Effector memory CD8-positive, alpha-beta T cell (primary cell): ENCODE results near the gene SLC37A2.

Source experiments
- ATAC-seq: fragments of 150-1000 bp; cut with Tn5 transposase; replicated peaks from 2 replicates; pipeline ENCODE4 v1.10.0; 2021; ENCODE audit warnings: mild to moderate bottlenecking, moderate library complexity
- DNase-seq, 3 experiments: peaks; one replicate each; pipeline ENCODE4 v3.0.0; 2021
- H3K27ac Mint-ChIP-seq, 2 donors: one replicate each; pipeline ENCODE4 v1.8.0; 2022; ENCODE audit warnings: mild to moderate bottlenecking in 2 of 2, mixed read lengths in 2 of 2, moderate library complexity in 2 of 2
- H3K27me3 Mint-ChIP-seq, 2 donors: one replicate each; pipeline ENCODE4 v1.8.0; 2022; ENCODE audit warnings: mixed read lengths in 2 of 2
- H3K36me3 Mint-ChIP-seq: one replicate; pipeline ENCODE4 v1.8.0; 2022; ENCODE audit warnings: mild to moderate bottlenecking, moderate library complexity, mixed read lengths; ENCODE audit not compliant: insufficient read depth
- H3K4me1 Mint-ChIP-seq, 2 donors: one replicate each; pipeline ENCODE4 v1.8.0; 2022; ENCODE audit warnings: low read depth in 2 of 2, mixed read lengths in 2 of 2
- H3K4me3 Mint-ChIP-seq, 2 donors: one replicate each; pipeline ENCODE4 v1.8.0; 2022; ENCODE audit warnings: mild to moderate bottlenecking in 2 of 2, mixed read lengths in 2 of 2, moderate library complexity in 2 of 2
- H3K9me3 Mint-ChIP-seq, 2 donors: one replicate each; pipeline ENCODE4 v1.8.0; 2022; ENCODE audit warnings: mixed read lengths in 2 of 2

Gene SLC37A2

GRCh38 chr11:125061281-125061680 is 1.8 kb upstream of the SLC37A2 start:
- Mint-ChIP-seq H3K4me1 (peaks cover 4 to 6% of the 10 kb centered on the region in 2 donors), H3K4me3 (no peak overlapping the region), H3K27ac (peak overlapping the region in 1 of 2 donors; percentile 55), H3K36me3 (no peaks in the 10 kb centered on the region), H3K27me3 (peaks cover 0 to 21% of the 10 kb centered on the region in 2 donors), H3K9me3 (no peaks in the 10 kb centered on the region)
- no peak for ATAC-seq
- no peak for DNase-seq

- ATAC-seq (peak; percentile 16), DNase-seq (no peak)
- Mint-ChIP-seq H3K36me3 (no peaks in the 10 kb centered on the region), H3K4me1 (peaks cover 4 to 6% of the 10 kb centered on the region in 2 donors), H3K9me3 (no peaks in the 10 kb centered on the region), H3K27ac (peak overlapping the region; percentile 82 to 87), H3K27me3 (peaks cover 0 to 22% of the 10 kb centered on the region in 2 donors), H3K4me3 (peak overlapping the region; percentile 88 to 89)
These were observed 731 bp upstream of the SLC37A2 start for GRCh38 chr11:125062218-125062930.

GRCh38 chr11:125063429-125064043 is 431 bp downstream of the SLC37A2 start:
- peaks cover 4 to 6% of the 10 kb centered on the region in 2 donors for H3K4me1 Mint-ChIP-seq
- ATAC-seq = peak; percentile 21
- H3K36me3 Mint-ChIP-seq = no peaks in the 10 kb centered on the region
- DNase-seq = no peak
- peak overlapping the region; percentile 55 to 82 for H3K27ac Mint-ChIP-seq
- H3K4me3 Mint-ChIP-seq = peak overlapping the region; percentile 88 to 89
- no peaks in the 10 kb centered on the region for H3K9me3 Mint-ChIP-seq
- H3K27me3 Mint-ChIP-seq = peaks cover 0 to 22% of the 10 kb centered on the region in 2 donors

GRCh38 chr11:125064070-125064469 is 965 bp downstream of the SLC37A2 start:
- Mint-ChIP-seq H3K36me3 (no peaks in the 10 kb centered on the region), H3K27me3 (peaks cover under 1 to 25% of the 10 kb centered on the region in 2 donors), H3K4me1 (peaks cover 4 to 6% of the 10 kb centered on the region in 2 donors), H3K4me3 (peak overlapping the region; percentile 88 to 89), H3K27ac (peak overlapping the region; percentile 55 to 82), H3K9me3 (no peaks in the 10 kb centered on the region)
- no peak for ATAC-seq
- no peak for DNase-seq

- DNase-seq (no peak), ATAC-seq (no peak)
- Mint-ChIP-seq H3K36me3 (no peaks in the 10 kb centered on the region), H3K9me3 (no peaks in the 10 kb centered on the region), H3K27ac (no peak overlapping the region), H3K4me1 (peaks cover 3 to 17% of the 10 kb centered on the region in 2 donors), H3K27me3 (peaks cover 8 to 59% of the 10 kb centered on the region in 2 donors), H3K4me3 (no peak overlapping the region)
These were observed 5.3 kb downstream of the SLC37A2 start for GRCh38 chr11:125068368-125068767.

GRCh38 chr11:125069008-125069407 is 5.9 kb downstream of the SLC37A2 start:
- Mint-ChIP-seq H3K36me3 (no peaks in the 10 kb centered on the region), H3K4me3 (no peak overlapping the region), H3K27me3 (peaks cover 11 to 60% of the 10 kb centered on the region in 2 donors), H3K4me1 (peaks cover 3 to 17% of the 10 kb centered on the region in 2 donors), H3K27ac (no peak overlapping the region), H3K9me3 (no peaks in the 10 kb centered on the region)
- DNase-seq (no peak), ATAC-seq (no peak)

- Mint-ChIP-seq H3K4me1 (peaks cover 3 to 20% of the 10 kb centered on the region in 2 donors), H3K4me3 (no peak overlapping the region)
These were observed 6.7 kb downstream of the SLC37A2 start for GRCh38 chr11:125069796-125070195.

GRCh38 chr11:125070699-125071254 is 7.7 kb downstream of the SLC37A2 start:
- H3K36me3 Mint-ChIP-seq = no peaks in the 10 kb centered on the region
- peaks cover 3 to 20% of the 10 kb centered on the region in 2 donors for H3K4me1 Mint-ChIP-seq
- ATAC-seq (peak; percentile 64), DNase-seq (no peak)
- peak overlapping the region; percentile 32 to 80 for H3K27ac Mint-ChIP-seq
- H3K27me3 Mint-ChIP-seq = peaks cover 16 to 61% of the 10 kb centered on the region in 2 donors
- no peaks in the 10 kb centered on the region for H3K9me3 Mint-ChIP-seq
- no peak overlapping the region for H3K4me3 Mint-ChIP-seq

More at GRCh38 chr11:125069796-125070195, 6.7 kb downstream of the SLC37A2 start:
- Mint-ChIP-seq H3K9me3 (no peaks in the 10 kb centered on the region), H3K36me3 (no peaks in the 10 kb centered on the region), H3K27ac (peak overlapping the region in 1 of 2 donors; percentile 80), H3K27me3 (peaks cover 16 to 60% of the 10 kb centered on the region in 2 donors)
- no peak for DNase-seq
- ATAC-seq = no peak

GRCh38 chr11:125071435-125071834 is 8.3 kb downstream of the SLC37A2 start:
- no peaks in the 10 kb centered on the region for H3K36me3 Mint-ChIP-seq
- peaks cover 16 to 61% of the 10 kb centered on the region in 2 donors for H3K27me3 Mint-ChIP-seq
- no peak for DNase-seq
- H3K4me3 Mint-ChIP-seq = no peak overlapping the region
- no peaks in the 10 kb centered on the region for H3K9me3 Mint-ChIP-seq
- no peak for ATAC-seq
- H3K27ac Mint-ChIP-seq = peak overlapping the region; percentile 32 to 80
- H3K4me1 Mint-ChIP-seq = peaks cover 3 to 20% of the 10 kb centered on the region in 2 donors

GRCh38 chr11:125071846-125072217 is 8.7 kb downstream of the SLC37A2 start:
- H3K9me3 Mint-ChIP-seq = no peaks in the 10 kb centered on the region
- H3K36me3 Mint-ChIP-seq = no peaks in the 10 kb centered on the region
- DNase-seq (no peak), ATAC-seq (no peak)
- H3K4me1 Mint-ChIP-seq = peaks cover 3 to 20% of the 10 kb centered on the region in 2 donors
- no peak overlapping the region for H3K4me3 Mint-ChIP-seq
- no peak overlapping the region for H3K27ac Mint-ChIP-seq
- H3K27me3 Mint-ChIP-seq = peaks cover 16 to 65% of the 10 kb centered on the region in 2 donors

GRCh38 chr11:125072218-125072960 is 9.3 kb downstream of the SLC37A2 start:
- peak; percentile 21 for ATAC-seq

GRCh38 chr11:125072961-125073590 is 10.0 kb downstream of the SLC37A2 start:
- H3K36me3 Mint-ChIP-seq = no peaks in the 10 kb centered on the region
- no peak for ATAC-seq
- H3K4me3 Mint-ChIP-seq = no peak overlapping the region
- H3K27me3 Mint-ChIP-seq = peaks cover 20 to 78% of the 10 kb centered on the region in 2 donors
- peaks cover 3 to 20% of the 10 kb centered on the region in 2 donors for H3K4me1 Mint-ChIP-seq
- no peak overlapping the region for H3K27ac Mint-ChIP-seq
- DNase-seq = no peak
- H3K9me3 Mint-ChIP-seq = no peaks in the 10 kb centered on the region

More at GRCh38 chr11:125072218-125072960, 9.3 kb downstream of the SLC37A2 start:
- no peak for DNase-seq
- Mint-ChIP-seq H3K9me3 (no peaks in the 10 kb centered on the region), H3K36me3 (no peaks in the 10 kb centered on the region), H3K27ac (no peak overlapping the region), H3K27me3 (peaks cover 16 to 71% of the 10 kb centered on the region in 2 donors), H3K4me3 (no peak overlapping the region), H3K4me1 (peaks cover 3 to 20% of the 10 kb centered on the region in 2 donors)
